NCI-H2196 (cell line): ENCODE measurements around the gene KCNT2.
"Not testable (repeated sequence)": the region's sequence is repeated elsewhere in the genome, so short reads cannot be mapped to it uniquely, and the experiment has no call there.

ENCODE experiments used
- DNase-seq: peaks from one replicate; lab custom pipeline; 2025; ENCODE audit not compliant: unreplicated experiment; lab: John Stamatoyannopoulos, UW

The KCNT2 gene

DNA sequence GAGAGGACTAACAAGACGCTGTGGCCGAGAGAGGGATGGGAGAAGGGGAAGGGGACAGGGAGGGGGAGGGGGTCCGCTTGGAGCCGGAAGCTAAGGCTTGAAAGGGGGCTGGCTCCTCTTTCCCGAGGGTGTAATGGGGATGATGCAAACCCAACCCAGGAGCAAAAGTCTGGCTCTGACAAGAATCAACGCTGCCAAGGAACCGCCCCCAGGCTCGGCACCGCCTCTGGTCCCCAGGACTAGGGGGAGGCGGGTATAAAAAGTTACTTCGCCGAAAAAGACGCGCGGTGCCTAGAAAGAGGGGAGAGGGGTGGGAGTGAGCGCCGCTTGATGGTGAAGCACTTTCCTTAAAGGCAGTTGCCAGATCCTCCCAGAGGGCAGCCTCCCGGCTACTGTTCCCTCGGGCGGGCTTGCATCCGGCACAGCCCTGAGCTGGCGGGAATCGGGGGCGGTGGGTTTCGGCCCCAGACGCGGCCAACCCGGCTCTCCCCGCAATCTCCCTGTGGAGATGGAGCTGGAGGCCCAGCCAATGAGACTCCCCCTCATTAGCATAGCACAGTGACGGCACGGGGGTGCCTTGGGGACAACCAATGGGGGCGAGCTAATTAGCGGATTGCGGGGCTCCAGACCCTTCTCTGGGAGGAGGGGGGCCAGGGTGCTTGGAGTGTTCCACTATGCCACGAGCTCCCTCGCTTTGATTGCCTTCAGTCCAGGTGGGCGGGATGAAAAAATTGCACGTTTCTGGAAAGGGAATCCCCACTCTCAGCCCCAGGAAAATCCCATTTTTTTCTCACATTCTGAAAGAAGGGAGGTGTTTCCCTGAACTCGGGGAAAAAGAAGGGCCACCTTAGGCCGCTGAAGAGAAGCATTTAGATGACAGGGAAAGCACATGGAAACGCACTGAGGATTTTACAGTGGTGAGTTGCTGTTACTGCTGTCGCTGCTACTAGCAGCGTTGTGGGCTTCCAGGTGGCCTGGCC is at the start of gene KCNT2:
KCNT2 (minus strand) TSS at position 51 of the 980 bp plus-strand sequence. CDS start 131 bp downstream, outside the sequence.
- no peak for DNase-seq

DNA sequence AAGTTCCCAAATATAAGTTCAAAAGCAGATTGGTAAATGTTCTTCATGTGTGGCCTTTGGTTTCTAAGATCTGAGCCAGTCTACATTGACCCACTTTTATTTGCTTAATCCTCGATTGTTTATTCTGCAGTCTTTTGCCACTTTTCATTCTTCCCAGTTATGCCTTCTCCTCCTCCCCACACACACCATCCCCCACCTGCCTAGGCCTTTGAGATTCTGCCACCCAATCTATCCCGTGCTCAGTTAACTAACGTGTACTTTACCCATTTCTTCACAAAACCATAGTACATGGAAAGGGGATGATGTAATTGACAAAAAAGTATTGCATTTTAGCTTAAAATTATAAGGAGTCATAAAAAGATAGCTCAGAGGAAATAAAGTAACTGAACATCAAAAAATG is 47.3 kb upstream of the KCNT2 start:
- no peak for DNase-seq

DNA sequence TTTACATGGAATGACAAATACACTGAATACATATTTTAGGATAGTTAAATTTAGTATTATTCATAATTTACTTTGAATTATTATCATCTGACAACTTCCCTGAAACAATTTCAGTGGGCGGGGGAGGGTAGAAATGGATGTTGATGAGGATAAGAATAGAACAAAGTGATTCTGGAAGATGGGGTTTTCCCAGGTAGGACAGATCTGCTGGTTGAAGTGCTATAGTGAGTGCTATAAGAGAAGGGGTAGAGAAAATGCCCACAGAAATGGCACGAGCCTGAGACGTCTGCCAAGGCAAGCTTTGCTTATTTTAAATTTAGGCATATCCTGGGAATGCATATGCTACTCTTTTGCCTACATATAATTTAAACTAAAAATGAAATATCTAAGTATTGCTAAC is 46.8 kb upstream of the KCNT2 start:
- DNase-seq: no peak

DNA sequence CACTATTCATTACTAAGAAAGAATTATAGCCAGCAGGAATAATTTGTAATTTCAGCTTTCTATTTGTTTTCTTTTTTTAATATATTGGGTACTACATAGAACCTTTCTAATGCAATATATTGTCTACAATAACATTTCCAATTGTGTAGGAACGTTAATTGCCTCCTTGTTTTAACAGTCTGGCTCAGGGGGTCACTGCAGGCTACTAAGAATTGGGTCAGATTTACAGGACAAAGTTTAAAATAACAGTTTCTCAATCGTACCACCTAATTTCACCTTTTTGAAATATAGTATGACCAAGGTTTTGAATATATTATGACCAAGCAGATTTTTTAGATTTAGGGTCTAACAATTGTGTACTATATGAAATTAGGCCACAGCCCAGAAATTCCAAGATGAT is 46.0 kb upstream of the KCNT2 start:
- DNase-seq: no peak

DNA sequence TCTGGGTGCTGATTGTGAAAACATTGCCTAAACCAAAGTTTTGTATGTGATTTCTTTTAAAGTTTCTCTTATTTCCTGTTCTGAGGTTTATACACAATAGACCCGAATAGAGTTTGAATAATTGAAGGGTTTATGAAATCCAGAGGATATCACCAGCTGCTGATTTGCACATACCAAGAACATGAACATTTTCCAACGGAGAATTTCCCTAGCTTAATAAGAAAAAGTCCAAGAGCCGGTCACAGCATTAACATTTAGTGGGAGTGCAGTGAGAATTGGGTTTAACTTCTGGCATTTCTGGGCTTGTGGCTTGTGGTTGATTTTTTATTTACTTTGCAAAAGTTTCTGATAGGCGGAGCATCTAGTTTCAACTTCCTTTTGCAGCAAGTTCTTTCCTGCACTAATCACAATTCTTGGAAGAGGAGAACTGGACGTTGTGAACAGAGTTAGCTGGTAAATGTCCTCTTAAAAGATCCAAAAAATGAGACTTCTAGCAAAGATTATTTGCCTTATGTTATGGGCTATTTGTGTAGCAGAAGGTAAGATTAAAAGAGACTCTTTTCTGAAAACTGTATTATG is 43.5 kb upstream of the KCNT2 start, which contains the start of gene CFH:
CFH (plus strand) TSS at position 407 of the 579 bp plus-strand sequence; CDS start at position 482, 75 bp downstream.
- DNase-seq: no peak

DNA sequence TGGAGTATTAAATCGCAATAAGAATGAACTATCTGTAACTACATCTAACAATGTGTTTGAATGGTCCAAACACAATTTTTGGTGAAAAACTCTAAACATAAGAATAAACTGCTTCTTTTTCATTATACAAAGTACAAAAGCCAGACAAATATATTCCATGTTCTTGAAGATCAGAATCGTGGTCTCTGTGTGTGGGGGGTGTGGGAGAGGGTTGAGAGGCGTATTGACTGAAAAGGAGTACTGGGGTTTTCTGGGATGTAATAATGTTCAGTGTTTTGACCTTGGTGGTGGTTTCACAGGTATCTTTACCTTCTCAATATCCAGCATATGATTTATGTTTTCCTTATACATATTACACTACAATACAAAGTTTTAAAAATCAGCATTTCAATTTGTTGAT is 42.8 kb upstream of the KCNT2 start:
- DNase-seq: no peak

DNA sequence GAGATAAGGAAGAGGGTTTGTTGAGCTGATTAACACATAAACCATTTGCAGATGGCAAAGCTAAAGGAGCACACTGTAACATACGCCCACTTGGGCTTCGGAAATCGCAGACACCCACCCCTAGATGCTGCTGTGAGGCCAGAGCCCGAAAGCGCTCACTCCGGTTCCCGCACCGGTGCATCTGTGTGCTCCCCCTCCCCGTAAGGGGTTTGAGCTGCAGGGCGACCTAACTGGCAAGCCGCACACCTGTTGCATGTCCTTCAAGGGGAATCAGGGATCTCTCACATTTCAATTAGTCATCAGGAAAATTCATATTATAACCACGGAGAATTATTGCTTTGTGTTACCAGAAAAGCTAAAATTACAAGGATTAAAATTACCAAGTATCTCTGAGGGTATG is 42.2 kb upstream of the KCNT2 start:
- DNase-seq: no peak

DNA sequence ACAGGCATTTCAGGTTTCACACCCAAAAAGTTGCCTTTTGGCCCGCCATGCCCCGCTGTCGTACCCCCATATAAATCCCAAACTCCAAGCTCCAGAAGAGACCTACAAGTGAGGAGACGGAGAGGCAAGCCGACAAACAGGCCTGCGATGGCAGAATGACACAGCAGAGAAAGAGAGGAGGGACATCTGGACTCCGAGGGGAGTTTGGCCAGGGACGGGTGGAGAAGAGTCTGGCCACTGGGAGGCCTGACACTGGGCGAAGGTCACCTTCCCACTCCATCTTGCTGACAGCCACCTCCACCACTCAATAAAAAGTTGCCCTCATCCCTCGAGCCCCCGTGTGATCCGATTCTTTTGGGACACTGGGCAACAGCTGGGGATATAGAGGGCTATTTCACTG is 41.8 kb upstream of the KCNT2 start:
- DNase-seq: no peak

DNA sequence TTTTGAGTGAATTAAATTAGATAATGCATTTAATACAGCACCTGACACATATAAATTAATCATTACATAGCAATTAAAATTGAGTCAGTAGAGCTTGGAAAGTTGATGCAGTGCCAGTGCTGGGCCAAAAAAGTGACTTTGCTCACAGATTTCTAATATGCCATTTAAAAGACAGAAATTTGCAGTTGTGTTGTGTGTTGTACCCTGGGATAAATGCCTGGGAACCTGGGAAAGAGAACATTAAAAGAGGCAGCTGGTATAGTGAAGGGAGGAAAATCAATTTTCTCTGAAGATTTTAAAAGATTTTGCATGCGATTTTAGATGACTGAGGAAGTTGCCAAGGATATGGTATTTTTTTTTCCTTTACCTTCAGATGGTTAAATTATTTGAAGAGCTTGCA is 32.7 kb upstream of the KCNT2 start:
- DNase-seq: no peak

DNA sequence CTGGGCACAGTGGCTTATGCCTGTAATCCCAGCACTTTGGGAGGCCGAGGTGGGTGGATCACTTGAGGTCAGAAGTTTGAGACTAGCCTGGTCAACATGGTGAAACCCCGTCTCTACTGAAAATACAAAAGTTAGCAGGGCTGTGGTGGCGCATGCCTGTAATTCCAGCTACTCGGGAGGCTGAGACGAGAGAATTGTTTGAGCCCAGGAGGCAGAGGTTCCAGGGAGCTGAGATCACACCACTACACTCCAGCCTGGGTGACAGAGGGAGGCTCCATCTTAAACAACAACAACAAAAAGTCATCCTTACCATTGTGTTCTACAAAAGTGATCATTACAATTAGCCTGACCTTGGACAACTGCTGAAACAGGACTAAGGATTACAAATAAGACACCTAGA is 31.1 kb upstream of the KCNT2 start:
- DNase-seq: not testable (repeated sequence)

DNA sequence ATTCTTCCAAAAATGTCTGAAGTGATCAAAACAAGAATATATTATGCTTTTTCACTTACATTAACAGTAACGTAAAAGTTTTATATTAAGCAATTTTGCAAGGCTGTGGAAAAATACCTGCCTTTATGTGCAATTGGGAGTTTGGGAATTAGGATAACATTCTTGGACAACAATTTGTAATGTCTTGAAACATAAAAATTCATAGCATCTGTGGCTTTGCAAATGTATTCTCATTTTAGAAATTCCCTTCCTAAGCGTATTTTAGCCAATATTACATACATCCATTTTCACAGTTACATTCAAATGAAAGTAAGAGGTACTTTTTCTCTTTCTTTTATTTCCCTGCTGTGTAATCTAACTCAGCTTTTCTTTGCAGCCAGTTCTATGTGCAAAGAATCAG is 30.2 kb upstream of the KCNT2 start:
- no peak for DNase-seq

DNA sequence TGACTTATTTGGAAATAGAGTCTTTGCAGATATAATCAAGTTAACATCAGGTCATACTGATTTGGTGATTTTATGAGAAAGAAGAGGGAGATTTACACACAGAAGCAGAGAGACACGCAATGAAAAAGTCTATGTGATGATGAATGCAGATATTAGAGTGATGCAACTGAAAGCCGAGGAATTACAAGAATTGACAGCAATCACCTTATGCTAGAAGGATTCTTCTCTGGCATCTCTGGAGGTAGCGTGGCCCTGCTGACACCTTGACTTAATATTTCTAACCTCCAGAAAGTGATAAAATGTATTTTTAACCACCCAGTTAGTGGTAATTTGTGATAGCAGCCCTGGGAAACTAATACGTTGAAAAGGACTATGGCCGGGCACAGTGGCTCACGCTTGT is 29.4 kb upstream of the KCNT2 start:
- no peak for DNase-seq

DNA sequence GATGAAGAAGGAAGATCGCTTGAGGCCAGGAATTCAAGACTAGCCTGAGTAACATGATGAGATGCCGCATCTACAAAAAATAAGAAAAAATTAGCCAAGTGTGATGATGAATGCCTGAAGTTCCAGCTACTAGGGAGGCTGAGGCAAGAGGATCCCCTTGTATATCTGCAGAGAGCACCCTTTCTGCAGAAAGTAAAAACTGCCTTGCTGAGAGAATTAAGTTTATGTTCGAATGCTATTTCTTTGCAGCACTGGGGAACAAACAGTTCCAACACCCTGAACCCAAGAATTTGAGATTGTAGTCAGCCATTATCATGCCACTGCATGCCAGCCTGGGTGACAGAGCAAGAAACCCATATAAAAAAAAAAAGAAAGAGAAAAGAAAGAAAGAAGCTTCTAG is 20.6 kb upstream of the KCNT2 start:
- no peak for DNase-seq

DNA sequence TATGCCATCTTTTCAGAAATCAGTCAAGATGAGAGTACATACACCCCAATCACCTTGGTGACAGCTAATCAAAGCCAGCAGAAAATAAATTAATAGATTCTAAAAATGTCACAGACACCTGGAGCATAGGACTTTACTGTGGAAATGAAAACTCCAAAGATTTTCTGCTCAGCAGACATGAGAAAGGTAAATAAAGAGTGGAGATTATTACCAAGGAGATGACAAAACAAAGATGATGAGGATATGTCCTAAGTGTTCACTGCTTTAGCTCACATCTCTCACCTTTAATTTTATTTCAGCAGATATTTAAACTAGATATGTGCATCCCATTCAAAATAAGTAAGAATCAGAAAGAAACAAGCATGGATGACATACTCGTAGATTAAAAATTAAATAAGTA is 14.8 kb upstream of the KCNT2 start:
- no peak for DNase-seq

DNA sequence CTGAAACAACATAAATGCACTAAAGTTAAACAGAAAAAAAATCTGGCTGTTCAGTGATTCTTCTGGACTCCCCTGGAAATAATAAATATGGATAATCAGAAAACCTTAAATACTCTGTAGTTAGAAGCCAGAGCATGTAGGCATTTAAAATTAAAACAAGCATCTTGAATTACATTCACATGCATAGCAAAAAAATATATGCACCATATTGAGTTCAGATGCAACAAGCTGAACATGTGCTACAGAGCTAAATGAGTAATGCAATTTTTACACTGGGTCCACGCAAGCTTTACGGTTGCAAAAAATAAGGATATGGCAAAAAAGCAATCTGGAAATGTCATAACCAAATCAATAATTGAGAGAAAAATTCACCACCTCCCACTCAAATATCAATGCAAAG is 11.5 kb upstream of the KCNT2 start:
- DNase-seq: no peak

DNA sequence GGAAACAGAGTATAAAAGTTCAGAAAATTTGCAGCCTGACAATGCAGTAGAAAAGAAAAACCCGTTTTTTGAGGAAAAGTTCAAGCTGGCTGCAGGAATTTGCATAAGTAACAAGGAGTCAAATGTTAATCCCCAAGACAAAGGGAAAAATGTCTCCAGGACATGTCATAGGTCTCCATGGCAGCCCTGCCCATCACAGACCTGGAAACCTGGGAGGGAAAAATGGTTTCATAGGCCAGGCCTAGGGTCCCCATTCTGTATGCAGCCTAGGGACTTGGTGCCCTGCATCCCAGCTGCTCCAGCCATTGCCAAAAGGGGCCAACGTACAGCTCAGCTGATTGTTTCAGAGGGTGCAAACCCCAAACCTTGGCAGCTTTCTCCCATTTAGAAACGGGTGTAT is 3.6 kb upstream of the KCNT2 start:
- no peak for DNase-seq

DNA sequence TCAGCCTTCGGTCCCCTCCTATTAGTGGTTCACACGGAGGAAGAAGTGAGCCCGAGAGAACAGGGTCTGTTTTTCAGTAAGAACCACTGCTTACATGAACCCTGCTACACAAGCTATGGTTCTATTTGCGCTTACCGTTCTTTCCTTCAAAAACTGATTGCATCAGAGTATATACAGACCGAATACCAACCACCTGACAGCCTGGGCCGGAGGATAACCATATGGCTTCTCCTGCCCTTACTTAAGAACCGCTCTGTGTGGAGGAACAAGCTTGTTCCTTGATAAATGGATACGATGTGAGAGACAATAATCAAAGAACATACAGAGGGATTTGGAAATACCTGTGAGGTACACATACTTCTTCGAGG is 1.1 kb upstream of the KCNT2 start:
- no peak for DNase-seq

DNA sequence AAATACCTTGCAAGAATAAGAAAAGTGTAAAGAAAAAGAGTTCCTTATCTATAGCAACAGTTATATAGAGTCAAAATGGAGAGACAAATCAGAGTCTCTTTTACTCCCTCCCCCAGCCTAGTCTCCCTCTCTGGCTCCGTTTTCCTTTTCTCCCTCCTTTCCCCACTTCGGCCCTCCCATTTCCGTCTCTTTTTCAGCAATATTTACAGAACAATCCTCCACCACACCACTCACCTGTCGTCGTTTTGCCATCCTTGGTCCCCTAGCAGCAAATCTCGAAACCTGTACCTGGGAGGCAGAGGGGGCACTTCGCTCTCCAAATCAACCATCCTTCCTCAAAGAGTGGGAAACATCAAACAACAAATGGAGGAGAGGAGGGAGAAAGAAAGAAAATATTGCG is 259 bp downstream of the KCNT2 start:
- DNase-seq: no peak

DNA sequence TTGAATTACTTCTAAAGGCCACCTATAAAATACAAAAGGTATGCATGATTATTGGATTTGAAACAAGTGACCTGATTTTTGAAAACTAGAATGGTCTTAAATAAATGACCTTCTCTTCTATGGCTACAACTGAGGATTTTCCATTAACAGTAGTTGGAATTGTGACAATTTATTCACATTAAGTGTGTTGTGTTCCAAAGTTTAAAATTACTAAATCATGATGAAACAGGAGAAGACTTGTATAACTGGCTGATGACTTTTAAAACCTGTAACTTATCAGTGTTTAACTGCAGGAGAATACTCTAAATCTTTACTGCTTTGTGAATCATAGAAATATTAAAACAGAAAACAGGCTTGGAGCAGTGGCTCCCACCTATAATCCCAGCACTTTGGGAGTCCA is 4.6 kb downstream of the KCNT2 start:
- DNase-seq: no peak

DNA sequence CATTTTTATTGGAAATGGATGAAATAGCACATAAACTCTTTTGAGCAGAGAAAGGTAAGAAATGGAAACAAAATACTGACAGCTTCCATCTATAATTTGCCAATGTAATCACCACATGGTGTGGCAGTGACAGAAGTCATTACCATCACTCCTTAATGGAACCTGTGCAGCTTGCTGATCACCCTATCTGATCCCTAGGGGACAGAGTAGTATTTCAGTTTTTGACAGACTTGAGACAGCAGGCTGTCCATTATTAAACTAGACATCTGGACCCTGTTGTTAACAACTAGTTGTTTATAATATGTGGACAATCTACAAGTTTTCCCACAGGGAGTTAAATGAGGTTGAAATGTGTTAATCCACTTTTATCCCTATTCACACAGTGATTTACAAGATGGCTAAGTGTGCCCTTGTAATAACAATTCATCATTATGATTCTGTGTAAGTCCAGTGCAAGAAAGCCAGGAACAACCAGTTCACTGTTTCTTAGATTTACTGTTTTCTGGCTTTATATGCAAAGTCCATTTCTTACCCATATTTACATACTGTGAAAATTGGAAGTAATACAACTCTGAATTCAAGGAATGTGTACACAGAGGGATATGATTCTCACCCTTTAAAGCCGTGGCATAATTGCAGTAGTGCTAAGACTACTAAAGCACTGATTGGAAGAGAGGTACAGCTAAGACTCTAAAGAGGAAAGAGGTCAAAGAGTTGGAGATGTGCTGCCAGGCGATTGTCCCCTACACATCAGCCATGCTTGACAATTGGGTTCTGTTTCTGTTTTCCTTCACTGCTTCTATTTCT is 9.1 kb downstream of the KCNT2 start:
- DNase-seq: no peak

DNA sequence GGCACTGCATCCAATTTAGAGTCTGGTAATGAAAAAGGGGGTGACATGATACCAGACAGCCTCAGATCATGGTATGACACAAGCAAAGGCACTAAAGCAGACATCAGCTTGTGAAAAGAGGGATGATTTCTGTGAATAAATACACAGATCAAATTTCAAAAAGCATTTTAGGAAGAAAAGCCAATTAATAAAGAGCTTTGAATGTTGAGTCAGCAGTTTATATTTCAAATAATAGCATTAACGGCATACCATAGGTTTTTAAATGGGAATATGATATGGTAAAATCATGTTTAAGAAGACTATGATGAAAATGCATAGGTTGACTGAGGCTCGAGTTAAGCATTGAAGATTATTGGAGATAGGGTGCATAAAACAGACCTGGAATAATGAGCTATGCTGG is 13.5 kb downstream of the KCNT2 start:
- DNase-seq: no peak

DNA sequence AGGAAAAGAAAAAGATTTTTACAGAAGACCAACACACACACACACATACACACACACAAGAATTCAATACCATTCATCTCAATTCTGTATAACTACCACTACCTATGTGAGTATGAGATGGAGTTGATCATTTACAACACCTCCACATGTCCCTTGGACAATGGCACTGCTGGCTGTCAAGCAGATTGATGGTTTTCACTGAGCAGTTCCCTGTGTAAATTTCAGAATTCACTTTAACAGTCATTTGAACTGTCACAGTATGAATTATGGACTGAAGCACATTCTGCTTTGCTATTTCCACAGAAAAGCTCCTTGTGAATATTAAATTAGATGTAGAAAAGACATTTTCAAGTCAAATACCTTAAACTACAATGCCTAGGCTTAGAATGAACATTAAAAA is 14.3 kb downstream of the KCNT2 start:
- no peak for DNase-seq
